ENCODE results near the gene THAP10.
"Not testable (repeated sequence)": the region's sequence is repeated elsewhere in the genome, so short reads cannot be mapped to it uniquely, and the experiment has no call there.

THAP10 gene

DNA sequence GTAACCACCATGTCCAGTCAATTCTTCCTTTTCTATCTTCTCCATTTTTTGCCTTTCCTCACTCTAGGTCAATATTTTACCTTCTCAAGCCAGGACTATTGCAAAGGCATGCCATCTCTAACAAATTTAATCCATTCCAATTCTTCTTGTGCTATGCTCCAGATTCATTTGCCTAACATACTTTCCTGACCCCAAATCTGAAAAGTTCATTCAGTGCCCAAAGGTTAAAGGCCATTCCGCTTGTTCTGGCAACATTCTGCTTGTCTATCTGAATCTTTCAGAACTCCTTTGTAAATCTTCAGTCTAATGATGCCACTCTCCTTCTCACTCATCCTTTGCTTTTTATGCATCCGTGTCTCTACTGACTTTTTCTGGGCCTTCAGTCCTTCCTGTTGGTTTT, 15.6 kb downstream of the THAP10 start:
- DNase-seq (ENCODE audit: low read depth), result no peak
- TF ChIP-seq, protein P1, sequence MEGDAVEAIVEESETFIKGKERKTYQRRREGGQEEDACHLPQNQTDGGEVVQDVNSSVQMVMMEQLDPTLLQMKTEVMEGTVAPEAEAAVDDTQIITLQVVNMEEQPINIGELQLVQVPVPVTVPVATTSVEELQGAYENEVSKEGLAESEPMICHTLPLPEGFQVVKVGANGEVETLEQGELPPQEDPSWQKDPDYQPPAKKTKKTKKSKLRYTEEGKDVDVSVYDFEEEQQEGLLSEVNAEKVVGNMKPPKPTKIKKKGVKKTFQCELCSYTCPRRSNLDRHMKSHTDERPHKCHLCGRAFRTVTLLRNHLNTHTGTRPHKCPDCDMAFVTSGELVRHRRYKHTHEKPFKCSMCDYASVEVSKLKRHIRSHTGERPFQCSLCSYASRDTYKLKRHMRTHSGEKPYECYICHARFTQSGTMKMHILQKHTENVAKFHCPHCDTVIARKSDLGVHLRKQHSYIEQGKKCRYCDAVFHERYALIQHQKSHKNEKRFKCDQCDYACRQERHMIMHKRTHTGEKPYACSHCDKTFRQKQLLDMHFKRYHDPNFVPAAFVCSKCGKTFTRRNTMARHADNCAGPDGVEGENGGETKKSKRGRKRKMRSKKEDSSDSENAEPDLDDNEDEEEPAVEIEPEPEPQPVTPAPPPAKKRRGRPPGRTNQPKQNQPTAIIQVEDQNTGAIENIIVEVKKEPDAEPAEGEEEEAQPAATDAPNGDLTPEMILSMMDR (conservative IDR thresholded peaks at IDR 0.05; ENCODE audit: low read depth, low read length), result no peak
- H3K4me3 ChIP-seq (ENCODE audit: low read length), result no peak overlapping the region

DNA sequence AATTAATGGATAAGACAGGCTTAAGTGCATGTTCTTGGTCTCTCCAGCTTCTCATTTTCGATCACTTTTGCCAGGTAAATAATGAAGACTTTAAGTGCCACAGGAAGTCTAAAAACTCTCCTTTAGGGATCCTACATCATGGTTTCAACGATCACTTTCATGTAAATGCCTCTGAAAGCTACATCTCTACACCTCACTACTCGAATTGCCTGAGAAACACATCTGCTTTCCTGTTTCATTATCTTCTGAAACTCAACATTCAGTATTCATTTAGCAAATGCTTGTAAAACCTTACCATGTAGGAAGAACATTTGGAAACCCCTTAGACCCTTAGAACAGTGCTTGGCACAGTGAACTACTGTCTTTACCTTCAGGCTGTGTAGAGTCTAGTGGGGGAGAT, 16.2 kb downstream of the THAP10 start:
- no peak overlapping the region for H3K4me3 ChIP-seq (ENCODE audit: low read length)
- TF ChIP-seq, protein P1 (conservative IDR thresholded peaks at IDR 0.05; ENCODE audit: low read depth, low read length), result no peak
- no peak for DNase-seq (ENCODE audit: low read depth)

DNA sequence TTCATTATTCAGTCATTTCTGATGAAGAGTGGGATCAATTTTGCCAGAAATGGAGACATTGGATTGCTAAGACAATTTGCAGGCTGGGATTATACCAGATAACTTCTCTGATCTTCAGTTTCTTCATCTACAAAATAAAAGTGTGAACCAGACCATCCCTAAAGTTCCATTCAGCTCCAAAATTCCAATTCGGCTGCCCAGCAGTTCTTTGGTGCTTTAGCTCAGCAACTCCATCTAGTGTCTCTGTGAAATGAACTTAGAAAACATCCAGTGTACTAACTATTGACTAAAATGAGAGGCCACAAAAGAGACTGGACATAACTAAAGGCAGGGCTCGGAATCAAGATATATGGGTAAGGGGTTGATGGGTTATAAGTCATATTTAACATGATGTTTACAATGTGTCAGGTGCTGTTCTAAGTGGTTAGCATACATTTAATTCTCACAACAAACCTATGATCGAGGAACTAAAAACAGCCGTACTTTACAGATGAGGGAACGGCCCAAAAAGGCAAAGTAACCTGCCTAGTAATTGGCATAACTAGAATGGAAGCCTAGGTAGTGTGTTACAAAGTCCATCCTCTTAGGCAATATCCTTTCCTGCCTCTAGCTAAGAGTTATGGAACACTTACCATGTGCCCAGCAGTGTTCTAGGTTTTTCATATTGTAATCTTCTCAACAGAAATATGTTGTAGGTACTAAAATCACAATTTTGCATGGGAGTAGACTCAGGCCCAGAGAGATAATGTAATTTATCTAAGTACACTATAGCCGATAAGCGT, 17.0 kb downstream of the THAP10 start:
- no peak for DNase-seq (ENCODE audit: low read depth)
- TF ChIP-seq, protein P1 (conservative IDR thresholded peaks at IDR 0.05; ENCODE audit: low read depth, low read length), result peak; percentile 68
- no peak overlapping the region for H3K4me3 ChIP-seq (ENCODE audit: low read length)

DNA sequence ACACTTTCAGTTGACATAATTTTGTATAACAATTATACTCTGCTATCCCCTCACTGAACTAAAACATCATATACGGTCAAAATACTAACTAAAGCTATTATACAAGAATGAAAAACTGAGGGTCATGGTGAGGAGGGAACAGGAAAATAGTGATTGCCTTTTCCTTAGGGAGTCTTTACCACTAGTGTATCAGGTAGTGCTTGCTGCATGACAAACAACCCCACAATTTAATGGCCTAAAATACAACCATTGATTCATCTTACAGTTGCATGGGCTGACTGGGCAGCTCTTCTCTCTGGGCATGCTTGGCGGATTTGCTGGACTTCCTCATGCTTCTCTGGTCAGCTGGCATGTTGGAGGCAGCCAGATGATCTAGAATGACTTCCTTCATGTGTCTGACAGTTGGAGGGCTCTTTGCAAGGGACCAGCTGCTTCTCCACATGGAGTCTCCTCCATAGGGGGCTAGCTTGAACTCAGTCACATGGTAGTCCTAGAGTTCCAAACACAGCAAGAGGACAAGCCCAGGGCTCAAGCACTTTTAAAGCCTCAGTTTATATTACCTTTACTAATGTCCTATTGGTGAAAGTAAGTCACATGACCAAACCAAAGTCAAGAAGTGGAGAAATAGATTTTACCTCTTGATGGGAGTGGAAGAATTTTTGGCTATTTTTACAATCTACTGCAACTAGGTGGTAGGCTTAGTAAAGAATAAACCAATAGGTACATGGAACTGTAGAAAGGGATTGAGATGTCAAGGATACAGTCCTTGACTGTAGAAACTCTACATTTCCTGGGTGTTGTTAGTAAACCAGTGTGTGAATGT, 18.8 kb downstream of the THAP10 start:
- TF ChIP-seq, protein P1 (conservative IDR thresholded peaks at IDR 0.05; ENCODE audit: low read depth, low read length), result no peak
- no peak for DNase-seq (ENCODE audit: low read depth)
- H3K4me3 ChIP-seq (ENCODE audit: low read length), result no peak overlapping the region

DNA sequence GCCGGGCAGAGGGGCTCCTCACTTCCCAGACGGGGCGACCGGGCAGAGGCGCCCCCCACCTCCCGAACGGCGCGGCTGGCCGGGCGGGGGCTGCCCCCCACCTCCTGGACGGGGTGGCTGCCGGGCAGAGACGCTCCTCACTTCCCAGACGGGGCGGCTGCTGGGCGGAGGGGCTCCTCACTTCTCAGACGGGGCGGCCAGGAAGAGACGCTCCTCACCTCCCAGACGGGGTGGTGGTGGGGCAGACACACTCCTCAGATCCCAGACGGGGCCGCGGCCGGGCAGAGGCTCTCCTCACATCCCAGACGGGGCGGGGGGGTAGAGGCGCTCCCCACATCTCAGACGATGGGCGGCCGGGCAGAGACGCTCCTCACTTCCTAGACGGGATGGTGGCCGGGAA, 20.7 kb downstream of the THAP10 start:
- H3K4me3 ChIP-seq (ENCODE audit: low read length); DNase-seq (ENCODE audit: low read depth): not testable (repeated sequence)

DNA sequence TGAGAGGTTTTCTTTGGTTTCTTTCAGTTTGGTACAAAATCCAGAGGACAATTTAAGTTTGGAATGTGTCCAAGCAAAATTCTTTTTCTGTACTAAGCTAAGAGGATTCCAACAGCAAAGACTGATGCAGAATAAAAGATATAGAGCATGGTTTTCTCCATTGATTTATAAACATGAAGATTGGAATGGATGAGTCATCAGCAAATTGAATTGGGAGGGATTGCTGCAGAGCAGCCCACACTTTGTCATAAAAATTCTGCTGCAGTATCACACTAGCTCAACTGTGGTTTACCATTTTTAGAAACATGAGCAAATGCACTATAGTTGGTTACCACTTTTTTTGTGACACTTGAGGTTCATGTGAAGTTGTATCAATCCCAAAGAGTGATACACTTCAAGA, 22.2 kb downstream of the THAP10 start:
- H3K4me3 ChIP-seq (ENCODE audit: low read length), result no peak overlapping the region
- TF ChIP-seq, protein P1 (conservative IDR thresholded peaks at IDR 0.05; ENCODE audit: low read depth, low read length), result no peak
- no peak for DNase-seq (ENCODE audit: low read depth)

DNA sequence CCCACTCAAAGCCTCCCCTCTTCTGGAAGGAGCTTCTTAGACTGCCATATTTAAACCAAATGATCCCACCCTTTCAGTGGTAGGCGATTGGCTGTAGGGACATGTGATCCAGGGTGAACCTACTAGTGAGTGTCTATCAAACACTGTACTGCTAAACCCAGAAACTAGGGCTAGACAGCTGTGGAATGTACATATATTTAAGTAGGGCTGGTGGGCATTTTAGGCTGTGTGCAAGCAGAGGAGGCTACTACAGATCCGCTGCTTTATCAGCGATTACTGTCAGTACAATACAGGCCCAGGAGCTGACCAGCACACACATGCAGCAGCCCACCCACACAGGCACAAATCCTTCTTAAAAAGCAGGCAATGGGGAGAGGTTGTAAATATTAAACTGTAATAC, 22.9 kb downstream of the THAP10 start:
- no peak for DNase-seq (ENCODE audit: low read depth)
- no peak overlapping the region for H3K4me3 ChIP-seq (ENCODE audit: low read length)
- TF ChIP-seq, protein P1 (conservative IDR thresholded peaks at IDR 0.05; ENCODE audit: low read depth, low read length), result no peak

All from retinal pigment epithelial cell (primary cell).